ENCODE data around the gene FTSJ3. TPM values are rescaled to one million over a fixed set of nuclear protein-coding genes. Genes with fewer than 3 reads are reported as not detected.
A peak's percentile ranks its signal among the peaks of the same experiment; 100 is the strongest.

The FTSJ3 gene
- total RNA-seq, 1 donor from 2014 or later = 42.9 TPM

GRCh38 chr17:63842540-63843386 lies 15.3 kb upstream of the FTSJ3 start, which contains the start of gene SMARCD2:
SMARCD2 (minus strand) TSS chr17:63842685; CDS start chr17:63842674, 11 bp downstream.
- DNase-seq = peak; percentile 99

- no peak for DNase-seq
Measured at GRCh38 chr17:63842173-63842539, 14.7 kb upstream of the FTSJ3 start.

GRCh38 chr17:63841350-63842172 lies 14.1 kb upstream of the FTSJ3 start:
- peak; percentile 61 for DNase-seq

GRCh38 chr17:63840591-63841349 lies 13.3 kb upstream of the FTSJ3 start:
- DNase-seq = peak; percentile 45

GRCh38 chr17:63838631-63839171 lies 11.2 kb upstream of the FTSJ3 start:
- peak; percentile 90 for DNase-seq

GRCh38 chr17:63837962-63838600 lies 10.6 kb upstream of the FTSJ3 start:
- DNase-seq = no peak

- no peak for DNase-seq
Measured at GRCh38 chr17:63837480-63837879, 10.0 kb upstream of the FTSJ3 start.

GRCh38 chr17:63836811-63837210 lies 9.3 kb upstream of the FTSJ3 start:
- DNase-seq = no peak

GRCh38 chr17:63835167-63835720 lies 7.8 kb upstream of the FTSJ3 start:
- no peak for DNase-seq

- peak; percentile 46 for DNase-seq
Measured at GRCh38 chr17:63834431-63835166, 7.1 kb upstream of the FTSJ3 start.

- no peak for DNase-seq
Measured at GRCh38 chr17:63833741-63834373, 6.4 kb upstream of the FTSJ3 start.

GRCh38 chr17:63833026-63833740 lies 5.7 kb upstream of the FTSJ3 start:
- no peak for DNase-seq

- no peak for DNase-seq
Measured at GRCh38 chr17:63832455-63832854, 5.0 kb upstream of the FTSJ3 start.

GRCh38 chr17:63832014-63832413 lies 4.6 kb upstream of the FTSJ3 start:
- DNase-seq = no peak

- no peak for DNase-seq
Measured at GRCh38 chr17:63831505-63831904, 4.0 kb upstream of the FTSJ3 start.

GRCh38 chr17:63830904-63831491 lies 3.5 kb upstream of the FTSJ3 start:
- no peak for DNase-seq

GRCh38 chr17:63830278-63830677 lies 2.8 kb upstream of the FTSJ3 start:
- no peak for DNase-seq

GRCh38 chr17:63828936-63829335 lies 1.5 kb upstream of the FTSJ3 start:
- no peak for DNase-seq

GRCh38 chr17:63827801-63828221 lies 348 bp upstream of the FTSJ3 start:
- no peak for DNase-seq
